GM21515 (cell line): Measurements from ENCODE around the gene NUPR1.
"Not testable (repeated sequence)": the region's sequence is repeated elsewhere in the genome, so short reads cannot be mapped to it uniquely, and the experiment has no call there.

ENCODE experiments used
- ATAC-seq: cut with Tn5 transposase; IDR thresholded peaks from one replicate; pipeline ENCODE4 v1.9.1; 2021; ENCODE audit not compliant: unreplicated experiment

The NUPR1 gene

GRCh38 chr16:28499854-28500253, 38.9 kb downstream of the NUPR1 start:
- ATAC-seq: no peak

GRCh38 chr16:28498666-28499381, 40.0 kb downstream of the NUPR1 start:
- ATAC-seq: no peak

- ATAC-seq: no peak
Measured at GRCh38 chr16:28497861-28498599, 40.7 kb downstream of the NUPR1 start.

- ATAC-seq: no peak
Measured at GRCh38 chr16:28497386-28497785, 41.4 kb downstream of the NUPR1 start.

DNA sequence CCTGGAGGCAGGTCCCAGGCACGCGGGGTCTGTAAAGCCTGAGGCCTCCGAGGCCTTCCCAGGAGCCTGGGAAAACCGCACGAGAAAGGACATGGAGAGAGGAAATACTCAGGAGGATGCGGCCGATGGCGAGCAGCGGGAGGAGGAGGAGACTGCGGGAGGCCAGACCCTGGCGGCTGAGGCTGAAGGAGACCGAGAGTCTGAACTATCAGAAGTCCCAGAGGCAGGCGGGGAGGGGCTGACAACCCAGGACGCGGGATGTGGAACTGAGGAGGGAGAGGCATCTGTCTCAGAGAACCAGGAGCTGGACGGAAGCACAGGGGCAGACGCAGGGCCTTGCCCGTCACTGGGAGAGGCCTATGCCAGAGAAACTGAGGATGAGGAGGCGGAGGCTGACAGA, 41.9 kb downstream of the NUPR1 start:
- ATAC-seq: no peak

DNA sequence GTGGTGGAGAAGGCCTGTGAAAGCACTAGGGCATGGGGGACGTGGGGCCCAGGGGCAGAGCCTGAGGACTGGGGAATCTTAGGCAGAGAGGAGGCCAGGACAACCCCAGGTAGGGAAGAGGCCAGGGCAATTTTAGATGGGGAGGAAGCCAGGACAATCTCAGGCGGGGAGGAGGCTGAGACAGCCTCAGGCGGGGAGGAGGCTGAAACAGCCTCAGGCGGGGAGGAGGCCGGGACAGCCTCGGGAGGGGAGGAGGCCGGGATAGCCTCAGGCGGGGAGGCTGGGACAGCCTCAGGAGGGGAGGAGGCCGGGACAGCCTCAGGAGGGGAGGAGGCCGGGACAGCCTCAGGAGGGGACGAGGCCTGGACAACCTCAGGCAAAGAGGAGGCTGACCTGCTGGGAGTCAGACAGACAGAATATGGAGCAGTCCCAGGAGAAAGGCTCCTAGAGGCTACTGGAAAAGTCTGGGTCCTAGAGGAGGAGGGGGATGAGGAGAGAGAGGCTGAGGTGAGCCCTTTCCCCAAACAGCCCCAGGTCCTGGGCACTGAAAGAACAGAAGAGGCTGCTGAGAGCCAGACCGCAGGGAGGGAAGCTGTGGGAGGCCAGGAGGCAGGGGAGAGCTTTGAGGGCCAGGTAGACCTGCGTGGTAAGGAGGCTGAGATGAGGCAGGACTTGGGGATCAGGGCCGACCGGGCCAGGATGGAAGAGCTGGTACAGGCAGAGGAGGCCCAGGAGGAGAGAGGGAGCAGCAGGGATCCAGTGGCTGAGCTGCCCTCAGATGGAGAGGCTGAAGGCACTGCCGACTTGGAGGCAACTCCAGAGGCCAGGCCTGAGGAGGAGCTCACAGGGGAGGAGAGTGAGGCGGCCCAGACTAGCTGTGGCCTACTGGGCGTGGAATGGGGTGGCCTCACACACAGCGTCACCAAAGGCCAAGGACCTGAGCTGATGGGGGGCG, 42.7 kb downstream of the NUPR1 start:
- no peak for ATAC-seq

DNA sequence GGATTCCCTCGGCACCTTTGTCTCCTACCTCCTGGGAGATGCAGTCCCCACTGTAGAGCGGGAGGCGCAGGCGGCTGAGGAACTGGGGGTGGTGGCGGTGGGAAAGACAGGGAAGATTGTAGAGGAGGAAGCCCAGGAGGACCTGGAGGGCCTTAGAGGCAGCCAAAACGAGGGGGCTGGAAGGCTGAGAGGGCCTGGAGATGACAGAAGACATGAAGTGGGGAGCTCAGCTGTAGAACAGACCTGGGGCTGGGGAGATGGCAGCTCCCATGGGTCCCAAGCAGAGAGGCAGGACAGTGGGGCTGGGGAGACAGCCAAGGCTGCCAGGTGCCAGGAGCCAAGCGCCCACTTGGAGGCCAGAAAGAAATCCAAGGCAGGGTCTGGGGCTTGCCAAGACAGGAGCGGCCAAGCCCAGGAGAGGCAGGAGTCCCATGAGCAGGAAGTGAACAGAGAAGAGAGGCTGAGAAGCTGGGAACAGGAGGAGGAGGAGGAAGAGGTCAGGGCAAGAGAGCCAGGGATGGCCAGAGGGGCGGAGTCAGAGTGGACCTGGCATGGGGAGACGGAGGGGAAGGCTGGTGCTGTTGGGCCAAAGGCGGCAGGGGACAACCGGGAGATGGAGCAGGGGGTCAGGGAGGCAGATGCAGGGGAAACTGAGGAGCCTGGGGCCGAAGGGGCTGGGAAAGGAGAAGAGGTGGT, 43.5 kb downstream of the NUPR1 start:
- no peak for ATAC-seq

DNA sequence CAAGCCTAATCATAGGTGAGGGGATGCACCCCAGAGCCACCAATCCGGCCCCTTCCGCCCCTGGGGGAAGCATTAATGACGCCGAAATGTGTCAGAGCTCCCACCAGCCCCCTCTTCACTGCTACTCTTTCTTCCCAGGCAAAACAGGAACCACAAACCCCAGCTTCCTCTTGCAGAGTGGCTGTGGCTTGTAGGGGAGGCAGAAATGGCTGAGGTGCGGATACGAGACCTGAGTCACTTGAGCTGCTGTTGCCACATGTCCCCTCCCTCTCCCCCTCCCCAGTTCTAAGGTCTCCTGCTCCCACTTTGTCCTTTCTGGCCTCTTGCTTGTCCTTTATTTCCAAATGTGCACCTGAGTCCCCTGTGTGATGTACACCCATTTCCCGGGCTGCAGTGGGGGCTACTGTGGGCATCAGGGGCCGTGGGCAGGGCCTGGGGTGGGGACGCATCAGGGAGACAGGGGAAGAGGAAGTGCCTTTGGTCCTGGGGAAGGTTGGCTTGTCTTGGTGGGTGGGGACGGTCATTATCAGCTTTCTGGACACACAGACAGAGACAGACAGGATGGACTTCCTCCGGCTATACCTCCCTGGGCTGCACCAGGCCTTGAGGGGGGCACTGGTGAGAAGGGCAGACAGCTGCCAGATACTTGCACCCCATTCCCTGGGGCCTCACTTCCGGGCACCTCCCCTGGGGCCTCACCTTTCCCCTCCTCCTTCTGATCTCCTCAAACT, 44.5 kb downstream of the NUPR1 start, which contains the start of gene APOBR:
TSS of gene APOBR (plus strand) at position 523 of the 731 bp plus-strand sequence. CDS start at position 562, 39 bp downstream.
- peak; percentile 43 for ATAC-seq

GRCh38 chr16:28492511-28492910, 46.3 kb downstream of the NUPR1 start:
- ATAC-seq: no peak

DNA sequence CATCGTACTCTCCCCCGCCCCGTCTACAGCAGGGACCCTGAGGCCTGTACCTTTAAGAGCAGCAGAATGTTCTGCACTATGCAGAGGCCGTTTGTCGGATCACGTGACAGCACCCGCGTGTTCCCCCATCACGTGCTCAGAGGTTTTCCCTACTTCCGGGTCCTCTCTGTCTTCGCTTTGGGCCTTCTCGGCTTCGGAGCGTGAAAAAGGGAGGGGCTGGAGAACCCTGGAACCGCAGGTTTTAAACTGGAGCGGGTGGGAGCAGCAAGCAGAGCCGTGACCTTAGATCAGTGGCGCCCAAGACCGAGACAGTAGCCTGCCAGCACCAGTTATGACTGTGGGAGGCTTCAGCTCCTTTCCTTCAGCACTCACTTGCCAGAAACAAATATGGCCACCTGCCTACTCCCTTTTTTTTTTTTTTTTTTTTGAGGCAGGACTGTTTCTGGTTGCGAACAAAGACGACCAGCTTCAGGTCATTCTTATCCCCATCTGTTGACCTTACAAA, 46.8 kb downstream of the NUPR1 start, which contains the start of gene CLN3:
TSS of gene CLN3 (minus strand) at position 105 of the 505 bp plus-strand sequence. CDS start 315 bp downstream, outside the sequence.
- ATAC-seq: peak; percentile 66

GRCh38 chr16:28491230-28491969, 47.4 kb downstream of the NUPR1 start:
- ATAC-seq: peak; percentile 10

- no peak for ATAC-seq
Measured at GRCh38 chr16:28486266-28486665, 52.5 kb downstream of the NUPR1 start.

- ATAC-seq: not testable (repeated sequence)
Measured at GRCh38 chr16:28483361-28483760, 55.4 kb downstream of the NUPR1 start.
